ENCODE data around the gene TNNT3.

- TF ChIP-seq CEBPB (IDR thresholded peaks at IDR 0.05) (no peak), MAFK (IDR thresholded peaks at IDR 0.05; ENCODE audit: partially characterized antibody) (no peak), RFX5 (IDR thresholded peaks at IDR 0.05) (no peak), RAD21 (conservative IDR thresholded peaks at IDR 0.05 in 1 of 2, IDR thresholded peaks at IDR 0.05 in 1 of 2) (no peak), HMGXB4 (CRISPR knock-in tag; IDR thresholded peaks at IDR 0.05; ENCODE audit: borderline replicate concordance) (no peak), CTCF (IDR thresholded peaks at IDR 0.05) (no peak), NR3C1 (IDR thresholded peaks at IDR 0.05) (no peak), MYC (IDR thresholded peaks at IDR 0.05; ENCODE audit: borderline replicate concordance, low read length) (no peak), BHLHE40 (IDR thresholded peaks at IDR 0.05; ENCODE audit: low read depth, low read length) (no peak), POLR2A (IDR thresholded peaks at IDR 0.05; ENCODE audit: low read length) (no peak), REST (IDR thresholded peaks at IDR 0.05) (no peak), ZSCAN20 (CRISPR knock-in tag; IDR thresholded peaks at IDR 0.05) (no peak), USF2 (IDR thresholded peaks at IDR 0.05) (no peak), EHMT2 (IDR thresholded peaks at IDR 0.05; ENCODE audit: low read depth) (no peak)
Observed at GRCh38 chr11:1979607-1980006, 60.1 kb downstream of the TNNT3 start.
